Retinal pigment epithelial cell (primary cell): ENCODE measurements around the gene GLP1R.

Experiments
- DNase-seq: peaks from one replicate; pipeline ENCODE4 v3.0.0-alpha.2; 2010; ENCODE audit warnings: low read depth
- H3K4me3 ChIP-seq: 2 replicates; pipeline ENCODE4 v1.5.1; 2011; ENCODE audit warnings: mild to moderate bottlenecking, low read length, control low read depth, moderate library complexity
- CTCF ChIP-seq: conservative IDR thresholded peaks from 2 replicates; pipeline ENCODE4 v1.5.1; 2011; ENCODE audit warnings: low read depth, low read length, control low read depth, inconsistent platforms

Gene GLP1R

DNA sequence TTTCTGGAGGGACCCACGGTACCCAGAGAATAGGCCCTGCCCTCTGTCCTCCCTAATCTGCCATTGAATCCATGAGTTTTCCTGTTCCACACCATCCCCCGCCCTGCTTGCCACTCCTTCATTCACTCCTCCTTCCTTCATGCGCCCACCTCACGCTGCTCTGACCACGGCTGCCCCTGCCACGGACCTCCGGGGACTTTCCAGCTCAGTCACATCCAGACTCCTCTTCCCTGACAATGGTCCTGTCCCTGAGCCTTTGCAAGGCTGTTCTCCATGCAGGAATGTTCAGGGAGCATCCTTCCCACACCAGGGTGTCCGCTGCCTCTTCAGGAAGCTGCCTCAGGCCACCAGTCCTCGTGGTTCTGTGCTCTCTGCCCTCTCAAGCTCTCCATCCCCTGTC is 25.9 kb downstream of the GLP1R start:
- H3K4me3 ChIP-seq: no peak overlapping the region
- DNase-seq: no peak
- no peak for TF ChIP-seq CTCF

GRCh38 chr6:39075010-39075686 is 26.6 kb downstream of the GLP1R start:
- no peak for DNase-seq
- H3K4me3 ChIP-seq: no peak overlapping the region
- TF ChIP-seq CTCF: no peak

DNA sequence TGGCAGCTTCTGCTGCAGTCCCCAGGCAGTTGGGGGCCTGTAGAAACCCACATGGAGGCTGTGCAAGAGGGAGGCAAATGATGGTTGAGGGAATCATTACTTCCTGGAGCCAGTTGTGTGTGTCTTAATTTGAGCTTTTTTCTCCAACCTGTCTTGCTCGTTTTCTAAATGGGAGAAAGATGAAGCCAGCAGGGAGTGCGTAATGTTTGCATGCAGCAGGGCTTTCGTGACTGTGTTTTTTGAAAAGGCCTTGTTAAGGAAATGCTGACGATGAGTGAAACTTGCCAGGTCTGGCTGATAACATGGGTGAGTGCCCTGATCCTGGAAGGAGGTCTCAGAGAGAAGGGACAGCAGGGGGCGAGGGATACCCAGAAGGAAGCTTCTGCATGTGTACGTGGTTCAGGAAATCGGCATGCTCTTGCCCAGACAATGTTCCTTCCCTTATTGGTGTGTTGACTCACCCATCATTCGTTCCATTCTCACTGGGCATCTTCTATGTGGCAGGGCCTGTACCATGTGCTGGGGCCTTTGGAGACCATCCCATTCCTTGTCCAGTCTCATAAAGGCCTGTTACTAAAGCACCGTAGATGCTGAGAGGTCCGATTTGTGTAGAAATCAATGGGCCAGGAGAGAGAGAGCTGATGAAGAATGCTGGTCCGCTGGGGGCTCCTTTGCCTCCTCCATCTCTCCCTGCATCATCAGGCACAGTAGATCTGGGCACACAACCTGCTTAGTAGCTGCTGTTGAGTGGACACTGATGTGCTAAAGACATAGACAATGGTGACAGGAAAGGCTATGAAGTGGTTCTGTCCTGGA is 27.4 kb downstream of the GLP1R start:
- no peak for TF ChIP-seq CTCF
- no peak overlapping the region for H3K4me3 ChIP-seq
- DNase-seq: no peak

- H3K4me3 ChIP-seq: no peak overlapping the region
- DNase-seq: no peak
- TF ChIP-seq CTCF: no peak
Observed at GRCh38 chr6:39076623-39077535, 28.3 kb downstream of the GLP1R start.

GRCh38 chr6:39077882-39078594 is 29.5 kb downstream of the GLP1R start:
- no peak overlapping the region for H3K4me3 ChIP-seq
- no peak for DNase-seq
- TF ChIP-seq CTCF: no peak

GRCh38 chr6:39078695-39079094 is 30.1 kb downstream of the GLP1R start:
- no peak overlapping the region for H3K4me3 ChIP-seq
- no peak for DNase-seq

More at GRCh38 chr6:39078695-39079094, 30.1 kb downstream of the GLP1R start:
- TF ChIP-seq CTCF: no peak
